ENCODE measurements around the gene NDUFAF2.

GRCh38 chr5:60958088-60958487, 13.1 kb downstream of the NDUFAF2 start:
- TF ChIP-seq JUND (IDR thresholded peaks at IDR 0.05) (no peak), POLR2AphosphoS5 (IDR thresholded peaks at IDR 0.05; ENCODE audit: low read depth, low read length) (no peak), NFIC (IDR thresholded peaks at IDR 0.05; ENCODE audit: borderline replicate concordance) (no peak), CTCF (IDR thresholded peaks at IDR 0.05) (no peak), EP300 (IDR thresholded peaks at IDR 0.05; ENCODE audit: borderline replicate concordance in 1 of 2, low read depth in 1 of 2, low read length in 1 of 2) (peak in 1 of 2 experiments; percentile 61; a peak in 2 of 4 replicates), RAD21 (IDR thresholded peaks at IDR 0.05; ENCODE audit: low read length) (no peak), IRF3 (IDR thresholded peaks at IDR 0.05; ENCODE audit: low read depth, low read length) (no peak), TAF1 (IDR thresholded peaks at IDR 0.05; ENCODE audit: borderline replicate concordance, low read depth, low read length) (no peak), USF1 (IDR thresholded peaks at IDR 0.05; ENCODE audit: borderline replicate concordance, low read depth) (no peak)

Measured in SK-N-SH (cell line).